Eye (tissue), 1 donor: ENCODE data around the gene ADGRV1.
A peak's percentile ranks its signal among the peaks of the same experiment; 100 is the strongest.
"Not testable (repeated sequence)": the region's sequence is repeated elsewhere in the genome, so short reads cannot be mapped to it uniquely, and the experiment has no call there.

Source experiments
- DNase-seq: peaks from one replicate; pipeline ENCODE4 v3.0.0-alpha.2; 2015

The ADGRV1 gene

GRCh38 chr5:90921418-90921973, 362.9 kb downstream of the ADGRV1 start:
- peak; percentile 10 for DNase-seq

- not testable (repeated sequence) for DNase-seq
These were observed 365.6 kb downstream of the ADGRV1 start for GRCh38 chr5:90924222-90924621.

GRCh38 chr5:90929013-90929839, 370.6 kb downstream of the ADGRV1 start:
- DNase-seq: not testable (repeated sequence)

- DNase-seq: no peak
These were observed 371.5 kb downstream of the ADGRV1 start for GRCh38 chr5:90930062-90930461.

- no peak for DNase-seq
These were observed 372.3 kb downstream of the ADGRV1 start for GRCh38 chr5:90930756-90931431.

GRCh38 chr5:90932052-90932699, 373.6 kb downstream of the ADGRV1 start:
- DNase-seq: peak; percentile 72

- no peak for DNase-seq
These were observed 374.7 kb downstream of the ADGRV1 start for GRCh38 chr5:90933298-90933697.

- no peak for DNase-seq
These were observed 375.6 kb downstream of the ADGRV1 start for GRCh38 chr5:90934091-90934719.

GRCh38 chr5:90934738-90935137, 376.1 kb downstream of the ADGRV1 start:
- no peak for DNase-seq

- peak; percentile 40 for DNase-seq
These were observed 380.6 kb downstream of the ADGRV1 start for GRCh38 chr5:90939211-90939610.

- peak; percentile 83 for DNase-seq
These were observed 381.8 kb downstream of the ADGRV1 start for GRCh38 chr5:90940227-90940995.

- DNase-seq: no peak
These were observed 382.6 kb downstream of the ADGRV1 start for GRCh38 chr5:90941002-90941720.

GRCh38 chr5:90944116-90944515, 385.5 kb downstream of the ADGRV1 start:
- no peak for DNase-seq

GRCh38 chr5:90947667-90948066, 389.1 kb downstream of the ADGRV1 start:
- no peak for DNase-seq

GRCh38 chr5:90948969-90949368, 390.4 kb downstream of the ADGRV1 start:
- no peak for DNase-seq

- DNase-seq: no peak
These were observed 391.1 kb downstream of the ADGRV1 start for GRCh38 chr5:90949469-90950358.

GRCh38 chr5:90955001-90955635, 396.5 kb downstream of the ADGRV1 start:
- DNase-seq: no peak

GRCh38 chr5:90956511-90957097, 398.0 kb downstream of the ADGRV1 start:
- DNase-seq: no peak

GRCh38 chr5:90957906-90958305, 399.3 kb downstream of the ADGRV1 start:
- no peak for DNase-seq
